Lower leg skin (tissue), 3 donors: Measurements from ENCODE around the gene FNDC3B.

Experiments
- POLR2A ChIP-seq, 2 donors: fragments of 450-650 bp; IDR thresholded peaks; one replicate each; pipeline ENCODE4 v1.6.1; 2016 to 2017; ENCODE audit warnings: antibody characterized with exemption in 2 of 2, mild to moderate bottlenecking in 1 of 2, moderate library complexity in 1 of 2
- TF ChIP-seq, protein P1 (sequence below), 3 donors: fragments of 450-650 bp; IDR thresholded peaks; one replicate each; pipeline ENCODE4 v1.5.1; 2016; ENCODE audit warnings: antibody characterized with exemption in 3 of 3, mild to moderate bottlenecking in 3 of 3, moderate library complexity in 2 of 3

DNA sequence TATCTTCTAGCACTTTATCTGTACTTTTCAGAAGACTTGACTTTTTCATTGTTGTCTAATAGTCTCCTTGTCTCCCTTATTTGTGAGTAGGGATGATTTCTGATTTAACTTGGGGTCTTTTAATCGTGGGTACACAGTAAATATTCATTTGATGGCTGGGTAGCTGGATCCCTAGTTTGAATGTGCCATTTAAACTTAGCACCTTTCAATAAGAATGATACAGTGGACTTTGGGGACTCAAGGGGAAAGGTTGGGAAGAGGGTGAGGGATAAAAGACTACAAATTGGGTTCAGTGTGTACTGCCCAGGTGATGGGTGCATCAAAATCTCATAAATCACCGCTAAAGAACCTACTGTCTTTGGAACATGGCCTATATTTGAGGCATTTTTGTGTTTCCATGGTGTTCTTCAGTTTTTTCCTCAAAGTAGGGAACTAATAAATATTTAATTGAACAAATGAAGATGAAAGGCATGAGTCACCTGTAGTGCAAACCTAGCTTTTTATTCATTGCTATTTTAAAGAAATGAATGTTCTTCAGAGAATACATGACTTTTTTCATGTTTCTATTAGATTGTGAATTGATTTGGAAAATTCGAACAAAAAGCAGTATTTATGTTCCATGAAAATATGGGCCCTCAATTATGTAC, 12.1 kb downstream of the FNDC3B start:
- TF ChIP-seq, protein P1, sequence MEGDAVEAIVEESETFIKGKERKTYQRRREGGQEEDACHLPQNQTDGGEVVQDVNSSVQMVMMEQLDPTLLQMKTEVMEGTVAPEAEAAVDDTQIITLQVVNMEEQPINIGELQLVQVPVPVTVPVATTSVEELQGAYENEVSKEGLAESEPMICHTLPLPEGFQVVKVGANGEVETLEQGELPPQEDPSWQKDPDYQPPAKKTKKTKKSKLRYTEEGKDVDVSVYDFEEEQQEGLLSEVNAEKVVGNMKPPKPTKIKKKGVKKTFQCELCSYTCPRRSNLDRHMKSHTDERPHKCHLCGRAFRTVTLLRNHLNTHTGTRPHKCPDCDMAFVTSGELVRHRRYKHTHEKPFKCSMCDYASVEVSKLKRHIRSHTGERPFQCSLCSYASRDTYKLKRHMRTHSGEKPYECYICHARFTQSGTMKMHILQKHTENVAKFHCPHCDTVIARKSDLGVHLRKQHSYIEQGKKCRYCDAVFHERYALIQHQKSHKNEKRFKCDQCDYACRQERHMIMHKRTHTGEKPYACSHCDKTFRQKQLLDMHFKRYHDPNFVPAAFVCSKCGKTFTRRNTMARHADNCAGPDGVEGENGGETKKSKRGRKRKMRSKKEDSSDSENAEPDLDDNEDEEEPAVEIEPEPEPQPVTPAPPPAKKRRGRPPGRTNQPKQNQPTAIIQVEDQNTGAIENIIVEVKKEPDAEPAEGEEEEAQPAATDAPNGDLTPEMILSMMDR (IDR thresholded peaks at IDR 0.05), result no peak
- no peak for TF ChIP-seq POLR2A (IDR thresholded peaks at IDR 0.05)
